Lung microvascular endothelial cell (primary cell): ENCODE results near the gene ARHGDIB. TPM values are rescaled to one million over a fixed set of nuclear protein-coding genes. Genes with fewer than 3 reads are reported as not detected.

ENCODE experiments used
- DNase-seq, 2 donors: peaks; one replicate each; pipeline versions ENCODE4 v3.0.0 to v3.0.0-alpha.2; 2010; ENCODE audit warnings: low read depth in 2 of 2
- total RNA-seq: library from RNA; depleted of rRNA; stranded (reverse); fragments of >200 nt; gene quantifications from 2 replicates; pipeline ENCODE4 v1.2.1, GENCODE V29; 2014

Gene ARHGDIB
- total RNA-seq = 8.9 and 93.7 TPM in 2 replicates

DNA sequence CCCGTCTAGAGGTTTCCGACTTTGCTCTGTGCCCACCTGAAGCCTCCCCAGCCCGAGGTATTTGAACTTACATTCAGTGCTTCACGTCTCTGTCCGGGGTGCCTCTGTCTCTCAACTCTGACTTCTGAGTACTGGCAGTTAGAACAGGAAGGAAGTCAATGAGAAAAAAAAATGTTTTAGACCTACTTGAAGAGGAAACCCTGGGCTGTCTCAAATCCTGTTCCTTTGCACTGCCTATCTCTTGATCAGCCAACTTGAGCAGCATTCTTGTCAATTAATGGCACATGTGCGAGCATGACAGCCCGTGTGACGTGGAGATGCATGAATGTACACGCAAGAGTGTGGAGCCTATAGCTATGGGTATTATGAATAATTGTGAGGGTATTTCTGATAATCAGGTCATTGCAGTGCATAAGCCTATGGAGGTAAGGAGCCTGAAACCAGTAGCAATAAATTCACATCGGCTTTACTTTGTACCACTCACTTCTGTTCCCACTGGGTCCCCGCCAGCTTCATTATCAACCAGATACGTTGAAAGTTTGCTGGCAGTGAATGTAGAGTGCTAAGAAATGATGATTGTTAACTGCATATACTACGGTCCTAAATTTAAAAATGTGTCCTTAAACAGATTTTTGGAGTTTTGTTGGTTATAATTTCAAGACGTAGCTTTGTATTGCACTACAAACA lies at the start of gene ARHGDIB:
TSS of gene ARHGDIB (minus strand) at position 136 of the 687 bp plus-strand sequence. CDS start 10,889 bp downstream, outside the sequence.
- DNase-seq = peak in 1 of 2 donors; percentile 93

DNA sequence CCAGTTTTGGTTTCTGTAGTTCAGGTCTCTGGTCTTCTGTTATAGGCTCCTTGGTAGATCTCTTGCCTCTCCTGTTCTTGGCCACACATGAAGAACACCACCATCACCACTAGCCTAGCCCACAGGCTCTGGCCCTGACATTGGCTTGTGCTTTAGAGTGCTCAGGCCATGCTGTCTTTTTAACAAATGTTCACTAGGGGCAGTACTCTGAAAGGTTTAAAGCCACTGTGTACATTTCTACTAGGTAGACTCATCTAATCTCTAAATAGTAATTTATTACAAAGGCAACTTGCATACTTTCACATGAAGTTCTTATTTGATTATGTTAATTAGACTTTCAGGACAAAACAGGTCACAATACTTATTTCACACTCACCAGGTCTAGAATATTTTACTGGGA lies 49.8 kb upstream of the ARHGDIB start:
- no peak for DNase-seq

- no peak for DNase-seq
Observed at GRCh38 chr12:15007551-15007950, 46.1 kb upstream of the ARHGDIB start.

DNA sequence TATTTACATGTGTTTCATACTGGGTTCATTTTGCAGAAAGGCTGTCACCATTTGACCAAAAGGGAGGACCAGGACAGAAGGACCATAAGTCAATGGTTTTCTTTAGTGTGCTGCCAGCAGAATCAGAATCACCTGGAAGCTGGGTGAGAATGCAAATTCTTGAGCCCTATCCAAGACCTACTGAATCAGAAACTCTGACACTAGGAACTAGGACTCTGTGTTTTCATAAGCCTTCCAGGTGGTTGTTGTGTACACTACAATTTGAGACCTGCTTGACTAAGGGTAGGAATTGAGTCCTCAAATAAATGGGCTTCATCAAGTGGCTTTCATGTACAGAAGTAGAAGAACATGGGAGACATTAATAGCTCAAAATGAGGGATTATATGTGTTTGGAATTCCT lies 43.7 kb upstream of the ARHGDIB start:
- no peak for DNase-seq

GRCh38 chr12:15004421-15004820 lies 43.0 kb upstream of the ARHGDIB start:
- no peak for DNase-seq

DNA sequence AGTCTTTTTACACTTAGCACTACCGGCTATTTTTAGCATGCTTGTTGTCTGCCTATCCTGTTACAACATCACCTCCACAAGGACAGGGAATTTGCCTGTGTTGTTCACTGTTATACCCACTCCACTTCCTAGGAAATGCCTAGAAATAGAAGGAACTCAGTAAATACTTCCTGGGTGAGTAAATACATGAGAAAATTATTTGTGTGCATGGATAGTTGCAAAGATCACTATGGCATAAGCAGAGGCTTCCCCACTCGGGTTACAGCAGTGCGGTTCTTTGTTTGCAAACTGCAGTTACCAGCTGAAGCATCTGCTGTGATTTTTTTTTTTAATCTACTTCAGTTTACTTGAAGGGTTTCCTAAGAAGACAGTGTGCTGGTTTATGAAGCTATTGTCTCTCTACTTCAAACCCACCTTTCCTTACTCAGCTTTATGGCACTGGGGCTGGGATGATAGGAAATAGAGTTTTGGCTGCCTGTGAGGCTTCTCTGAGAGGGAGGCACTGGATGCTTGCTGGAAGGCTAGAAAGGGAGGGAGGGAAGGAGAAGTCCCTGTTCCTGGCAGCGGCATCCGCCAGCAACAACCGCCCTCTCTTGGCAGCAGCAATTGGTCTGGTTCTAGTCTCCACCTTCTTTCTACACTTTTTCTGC lies 40.5 kb upstream of the ARHGDIB start:
- DNase-seq = no peak

GRCh38 chr12:15000575-15000974 lies 39.2 kb upstream of the ARHGDIB start:
- DNase-seq = no peak

- no peak for DNase-seq
Observed at GRCh38 chr12:14999695-15000365, 38.4 kb upstream of the ARHGDIB start.

GRCh38 chr12:14999021-14999694 lies 37.8 kb upstream of the ARHGDIB start:
- DNase-seq = no peak

DNA sequence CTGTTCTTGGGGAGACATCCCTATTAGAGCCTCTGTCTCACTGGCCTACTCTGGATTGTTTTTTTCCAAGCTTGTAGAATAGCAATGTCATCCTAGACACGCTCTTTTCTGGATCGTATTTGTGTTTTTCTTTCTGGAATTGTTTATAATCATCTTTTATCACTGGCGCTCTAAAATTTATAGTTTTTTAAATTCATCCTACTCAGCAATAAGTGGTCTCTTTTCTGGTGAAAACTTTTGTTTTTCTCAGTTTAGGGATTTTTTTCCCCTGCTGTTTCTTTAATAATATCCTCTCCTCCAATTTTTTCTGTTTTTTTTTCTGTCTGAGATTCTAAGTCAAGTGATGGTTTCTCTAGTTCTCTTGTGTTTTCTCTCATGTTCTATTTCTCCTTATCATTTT lies 36.6 kb upstream of the ARHGDIB start:
- DNase-seq = no peak

DNA sequence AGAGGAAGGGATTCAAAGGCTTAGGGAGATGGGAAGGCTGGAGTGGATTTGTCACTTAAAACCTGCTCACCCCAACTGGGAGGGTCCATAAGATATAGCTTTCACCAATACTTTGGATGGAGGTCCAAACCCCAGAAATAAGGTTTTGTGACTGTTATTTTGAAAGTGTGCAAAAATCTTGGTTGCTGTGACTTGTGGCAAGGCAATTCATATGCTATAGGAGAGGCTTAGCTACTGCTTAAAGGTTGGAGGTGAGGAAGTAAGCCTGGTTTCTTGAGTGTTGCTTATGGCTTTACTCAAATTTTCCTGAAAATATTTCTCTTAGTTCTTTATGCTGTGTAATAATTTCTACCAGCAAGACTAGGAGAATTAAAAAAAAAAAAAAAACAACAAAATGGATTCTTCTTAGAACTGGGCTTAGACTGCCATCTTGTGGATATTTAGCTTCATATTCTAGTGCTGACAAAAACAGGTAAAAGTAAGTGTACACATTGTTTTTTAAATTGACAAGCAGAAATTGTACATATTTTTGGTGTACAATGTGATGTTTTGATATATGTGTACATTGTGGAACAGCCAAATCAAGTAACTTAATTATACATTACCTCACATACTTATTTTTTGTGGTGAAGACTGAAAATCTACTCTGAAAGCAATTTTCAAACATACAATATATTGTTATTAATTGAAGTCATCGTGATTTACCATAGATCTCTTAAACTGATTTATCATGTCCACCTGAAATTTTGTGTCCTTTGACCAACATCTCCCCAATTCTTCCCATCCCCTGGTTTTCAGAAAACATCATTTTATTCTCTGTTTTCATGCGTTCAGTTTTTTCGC lies 34.4 kb upstream of the ARHGDIB start:
- peak; percentile 83 to 89 for DNase-seq

DNA sequence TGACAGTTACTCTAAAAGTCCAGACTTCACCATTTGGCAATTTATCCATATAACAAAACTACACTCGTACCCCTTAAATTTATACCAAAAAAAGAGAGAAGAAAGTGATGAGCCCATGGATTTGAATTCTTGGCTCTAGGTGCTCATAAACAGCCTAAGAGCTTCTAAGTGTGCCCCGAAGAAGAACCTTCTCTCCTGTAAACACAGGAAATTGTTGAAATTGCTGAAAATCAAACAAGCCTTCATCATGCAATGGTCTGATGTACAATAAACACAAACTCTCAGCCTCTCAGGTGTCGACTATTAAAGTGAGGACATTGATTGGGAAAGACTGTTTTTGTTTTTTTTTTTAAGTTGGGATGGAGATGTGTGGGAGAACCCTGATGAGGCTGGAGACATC lies 33.2 kb upstream of the ARHGDIB start:
- peak in 1 of 2 donors; percentile 38 for DNase-seq

- DNase-seq = peak in 1 of 2 donors; percentile 64
Observed at GRCh38 chr12:14993537-14994266, 32.3 kb upstream of the ARHGDIB start.

GRCh38 chr12:14993117-14993516 lies 31.7 kb upstream of the ARHGDIB start:
- DNase-seq = no peak

GRCh38 chr12:14992673-14993072 lies 31.3 kb upstream of the ARHGDIB start:
- no peak for DNase-seq

- DNase-seq = no peak
Observed at GRCh38 chr12:14991069-14991468, 29.7 kb upstream of the ARHGDIB start.

GRCh38 chr12:14989790-14990189 lies 28.4 kb upstream of the ARHGDIB start:
- DNase-seq = no peak

DNA sequence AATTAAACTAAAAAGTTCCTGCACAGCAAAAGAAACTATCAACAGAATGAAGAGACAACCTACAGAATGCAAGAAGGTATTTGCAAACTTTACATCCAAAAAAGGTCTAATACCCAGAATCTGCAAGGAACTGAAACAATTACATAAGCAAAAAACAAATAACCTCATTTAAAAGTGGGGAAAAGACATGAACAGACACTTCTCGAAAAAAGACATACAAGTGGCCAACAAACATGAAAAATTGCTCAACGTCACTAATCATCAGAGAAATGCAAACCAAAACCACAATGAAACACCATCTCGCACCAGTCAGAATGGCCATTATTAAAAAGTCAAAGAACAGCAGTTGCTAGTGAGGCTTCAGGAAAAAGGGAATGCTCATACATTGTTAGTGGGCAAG lies 26.6 kb upstream of the ARHGDIB start:
- DNase-seq = no peak

- DNase-seq = peak; percentile 22 to 49
Observed at GRCh38 chr12:14986449-14986848, 25.0 kb upstream of the ARHGDIB start.

DNA sequence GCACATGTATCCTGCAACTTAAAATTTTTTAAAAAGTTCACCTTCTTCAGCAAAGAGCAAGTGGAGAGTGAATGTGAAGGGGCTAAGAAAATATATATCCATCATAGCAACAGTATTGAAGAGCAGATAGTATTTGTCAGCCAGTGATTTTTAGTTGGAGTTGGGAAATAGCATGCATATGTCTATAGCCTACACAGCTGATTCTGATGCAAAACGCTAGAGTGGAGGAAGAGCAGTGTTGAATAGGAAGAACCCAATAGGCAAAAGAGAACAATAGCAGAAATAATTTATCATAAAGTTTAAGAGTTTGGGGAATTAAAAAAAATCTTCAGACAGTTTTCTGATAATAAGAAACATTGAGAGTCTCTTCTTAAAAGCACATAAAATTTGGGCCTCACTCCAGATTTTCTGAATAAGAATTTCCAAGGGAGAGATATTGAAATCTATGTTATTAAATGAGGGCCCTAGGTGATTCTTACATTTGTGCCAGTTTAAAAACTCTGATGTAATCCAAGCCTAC lies 23.4 kb upstream of the ARHGDIB start:
- no peak for DNase-seq
